CD4-positive, alpha-beta T cell treated with Interleukin-4 for 1 hour (primary cell): ENCODE measurements around the gene KHK.
A peak's percentile ranks its signal among the peaks of the same experiment; 100 is the strongest.

Experiments
- DNase-seq, 2 donors: peaks; one replicate each; pipeline ENCODE4 v3.0.0-alpha.2; 2020 to 2022

Gene KHK

DNA sequence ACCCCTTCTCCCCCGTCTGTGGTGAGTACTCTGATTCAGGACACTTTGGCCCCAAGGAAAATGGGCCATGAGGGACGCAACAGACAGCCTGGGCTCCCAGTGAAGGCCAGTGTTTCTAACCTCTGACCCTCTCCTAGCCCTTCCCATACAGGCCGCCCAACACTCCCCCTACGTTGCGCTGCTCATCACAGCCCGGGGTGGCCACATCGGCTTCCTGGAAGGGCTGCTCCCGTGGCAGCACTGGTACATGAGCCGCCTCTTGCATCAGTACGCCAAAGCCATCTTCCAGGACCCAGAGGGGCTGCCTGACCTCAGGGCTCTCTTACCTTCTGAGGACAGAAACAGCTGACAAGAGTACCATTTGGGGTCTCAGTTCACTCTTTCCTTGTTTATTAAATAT is 43.8 kb downstream of the KHK start:
- DNase-seq, result no peak

DNA sequence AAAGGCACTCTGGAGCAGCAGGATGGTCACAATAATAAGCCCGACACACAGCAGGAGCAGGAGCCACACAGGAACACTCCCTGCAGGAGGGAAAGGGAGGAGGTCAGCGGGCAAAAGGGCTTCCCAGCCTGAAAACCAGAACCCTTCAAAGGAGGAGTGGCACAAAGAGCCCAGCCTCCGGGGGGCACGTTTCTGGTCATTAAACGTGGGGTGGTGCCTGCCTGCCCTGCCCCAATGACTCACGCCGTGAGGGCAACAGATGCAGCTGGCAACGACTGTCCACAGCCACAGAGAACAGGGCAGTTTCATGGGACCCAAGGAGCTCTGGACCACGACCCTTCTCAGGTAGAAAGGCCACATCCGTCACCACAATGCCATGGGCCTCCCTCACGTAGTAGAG is 44.9 kb downstream of the KHK start:
- DNase-seq, result no peak

DNA sequence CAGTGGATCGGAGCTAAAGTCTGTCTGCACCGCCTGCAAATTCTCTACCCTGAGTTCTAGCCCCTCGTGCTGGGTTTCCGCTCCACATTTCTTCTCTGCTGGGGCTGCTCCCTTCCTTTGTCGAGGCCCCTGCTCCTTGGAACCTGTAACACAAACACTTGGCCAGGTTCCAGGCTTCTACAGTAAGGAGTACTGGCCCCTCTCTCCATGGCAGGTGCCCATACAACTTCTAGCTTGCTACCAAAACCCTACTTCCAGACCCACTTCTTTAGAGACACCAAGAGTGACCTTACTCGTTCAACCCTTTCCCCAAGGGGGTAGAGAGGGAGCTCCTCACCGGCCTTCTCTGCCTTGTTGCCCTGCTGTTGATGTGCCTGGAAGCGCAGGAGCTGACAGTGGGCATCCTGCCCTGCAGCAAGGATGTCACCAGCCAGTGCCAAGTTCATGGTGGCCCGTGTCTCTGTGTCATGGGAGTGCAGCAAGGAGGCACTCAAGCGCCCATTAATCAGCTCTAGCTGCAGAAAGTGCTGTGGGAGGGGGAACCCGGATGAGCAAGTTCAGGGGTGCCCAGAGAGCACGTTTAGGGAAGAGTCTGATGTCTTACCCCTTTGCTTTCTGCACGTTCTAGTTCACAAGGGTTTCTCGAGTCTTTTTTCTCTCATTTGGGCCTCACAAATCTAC is 46.8 kb downstream of the KHK start:
- no peak for DNase-seq

DNA sequence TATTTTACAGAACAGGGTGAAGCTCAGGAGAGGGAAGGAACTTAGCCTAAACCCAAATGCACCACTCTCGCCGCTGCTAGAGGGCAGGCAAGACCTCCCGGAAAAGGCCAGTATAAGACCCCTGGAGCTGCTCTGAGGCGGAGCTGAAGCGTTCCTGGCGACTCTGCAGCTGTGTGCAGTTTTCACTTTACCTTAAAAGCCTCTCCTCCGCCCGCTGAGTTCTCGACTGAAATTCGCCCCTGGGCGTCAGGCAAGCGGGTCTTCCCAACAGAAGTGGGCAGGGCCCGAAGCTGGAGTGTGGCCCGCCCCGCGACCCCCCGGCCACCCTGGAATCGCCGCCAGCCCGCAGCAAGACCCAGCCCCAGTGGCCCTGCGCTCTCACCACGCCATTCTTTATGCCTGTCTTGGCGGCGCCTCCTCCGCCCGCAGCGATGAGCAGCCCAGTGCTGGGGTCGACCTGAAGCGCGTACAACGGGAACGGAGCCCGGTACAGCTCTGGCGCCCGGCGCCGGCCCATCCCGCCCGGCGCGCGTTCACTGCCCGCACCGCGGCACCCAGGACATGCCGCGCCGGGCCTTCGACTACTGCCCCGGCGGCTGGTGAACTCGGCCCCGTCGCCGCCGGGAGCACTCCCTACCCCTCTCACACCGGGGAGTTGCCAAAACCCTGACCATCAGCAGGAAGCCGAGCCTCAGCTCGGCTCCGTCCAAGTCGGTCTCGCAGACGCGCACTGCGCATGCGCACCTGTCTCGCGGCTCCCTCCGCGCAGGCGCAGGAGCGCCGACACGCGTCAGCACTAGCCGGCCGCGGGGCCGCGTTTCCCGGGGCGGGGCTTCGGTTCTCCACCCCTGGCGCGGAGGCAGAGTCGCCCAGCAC is 47.6 kb downstream of the KHK start, which contains the start of gene PREB:
Gene PREB (minus strand): TSS at position 732 of the 876 bp plus-strand sequence. CDS start 215 bp downstream, at position 517.
- DNase-seq, result peak; percentile 97 to 98

DNA sequence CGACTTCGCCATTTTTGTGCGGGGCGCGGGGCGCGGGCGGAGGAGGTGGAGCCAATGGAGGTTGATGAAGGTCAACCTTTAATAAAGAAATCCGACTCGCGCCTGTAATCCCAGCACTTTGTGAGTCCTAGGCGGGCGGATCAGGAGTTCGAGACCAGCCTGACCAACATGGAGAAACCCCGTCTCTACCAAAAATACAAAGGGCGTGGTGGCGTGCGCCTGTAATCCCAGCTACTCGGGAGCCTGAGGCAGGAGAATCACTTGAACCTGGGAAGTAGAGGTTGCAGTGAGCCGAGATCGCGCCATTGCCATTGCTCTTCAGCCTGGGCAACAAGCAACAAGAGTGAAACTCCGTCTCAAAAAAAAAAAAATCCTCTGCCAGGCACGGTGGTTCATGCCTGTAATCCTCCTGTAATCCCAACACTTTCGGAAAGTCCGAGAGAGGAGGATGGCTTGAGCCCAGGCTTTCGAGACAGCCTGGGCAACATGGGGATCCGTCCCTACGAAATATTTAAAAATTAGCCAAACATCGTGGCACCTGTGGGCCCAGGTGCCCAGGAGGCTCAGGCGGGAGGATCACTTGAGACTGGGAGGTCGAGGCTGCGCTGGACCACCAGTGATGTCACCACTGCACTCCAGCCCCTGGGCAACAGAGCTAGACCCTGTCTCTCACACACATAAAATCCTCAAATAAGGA is 48.4 kb downstream of the KHK start:
- DNase-seq, result no peak

DNA sequence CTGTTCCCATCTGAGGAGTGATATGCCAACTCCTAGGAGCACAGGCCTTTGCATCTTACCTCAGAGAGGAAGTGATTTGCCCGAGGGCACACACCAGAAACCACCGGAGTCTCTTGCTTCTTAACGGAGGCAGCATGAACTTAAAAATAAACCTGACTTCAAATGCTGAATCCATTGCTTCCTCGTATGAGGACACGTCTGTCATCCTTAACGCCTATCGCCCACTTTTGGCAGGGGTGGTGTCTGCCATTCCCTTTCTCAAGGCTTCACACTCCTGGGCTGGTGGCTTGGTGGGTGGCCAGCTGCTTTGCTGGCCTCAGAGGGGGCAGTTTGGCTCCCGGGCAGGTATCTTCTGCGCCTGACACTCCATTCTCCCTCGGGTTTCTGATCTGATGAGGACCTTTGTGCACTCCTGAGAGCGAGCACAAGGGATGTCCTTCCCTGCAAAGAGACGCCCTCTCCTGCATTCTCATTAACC is 48.9 kb downstream of the KHK start:
- DNase-seq, result no peak

DNA sequence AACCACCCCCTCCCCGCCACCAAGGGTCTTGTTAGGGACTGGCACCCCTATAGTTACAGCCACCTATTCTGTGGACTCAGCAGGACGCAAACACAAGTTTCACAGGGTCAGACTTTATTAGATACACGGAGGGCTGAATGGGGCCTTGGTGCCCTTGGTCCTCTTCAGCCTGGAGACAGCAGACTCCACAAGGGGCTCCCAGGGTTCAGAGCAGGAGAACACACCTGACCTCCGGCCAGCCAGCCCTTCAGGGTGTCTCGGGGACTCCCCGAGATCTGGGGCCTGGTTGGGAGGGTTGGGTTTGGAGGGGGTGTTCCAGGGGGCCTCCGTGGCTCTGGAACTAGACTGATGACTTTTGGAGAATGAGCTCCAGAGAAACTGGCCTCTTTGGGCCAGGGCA is 50.2 kb downstream of the KHK start:
- no peak for DNase-seq

DNA sequence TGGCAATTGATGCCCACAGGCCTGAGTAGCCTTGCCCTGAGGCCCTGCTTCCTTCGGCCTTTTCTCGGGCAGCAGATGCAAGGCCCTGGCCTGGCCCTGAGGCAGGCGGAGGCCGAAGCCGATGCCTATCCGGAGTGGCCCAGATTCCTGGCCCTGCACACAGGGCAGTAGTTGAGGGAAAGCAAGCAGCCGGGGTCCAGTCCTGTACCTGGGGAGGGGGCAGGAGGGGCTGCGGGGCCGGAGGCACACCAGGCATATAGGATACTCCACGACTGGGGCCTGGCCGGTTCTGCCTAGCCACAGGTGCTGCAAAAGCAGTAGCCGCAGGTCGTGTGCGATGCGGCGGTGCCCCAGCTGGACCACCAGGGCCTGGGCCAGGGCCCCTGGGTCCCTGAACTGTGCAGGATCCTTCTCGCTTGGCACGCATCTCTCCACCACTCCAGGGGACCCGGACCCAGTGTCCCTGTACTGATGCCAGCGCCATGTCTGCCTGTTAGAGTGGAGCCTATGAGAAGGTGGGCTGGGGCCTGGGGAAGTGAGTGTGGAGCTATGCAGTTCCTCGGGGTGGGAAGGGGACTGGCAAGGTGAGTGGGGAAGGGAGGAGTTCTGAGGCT is 50.9 kb downstream of the KHK start:
- DNase-seq, result no peak

DNA sequence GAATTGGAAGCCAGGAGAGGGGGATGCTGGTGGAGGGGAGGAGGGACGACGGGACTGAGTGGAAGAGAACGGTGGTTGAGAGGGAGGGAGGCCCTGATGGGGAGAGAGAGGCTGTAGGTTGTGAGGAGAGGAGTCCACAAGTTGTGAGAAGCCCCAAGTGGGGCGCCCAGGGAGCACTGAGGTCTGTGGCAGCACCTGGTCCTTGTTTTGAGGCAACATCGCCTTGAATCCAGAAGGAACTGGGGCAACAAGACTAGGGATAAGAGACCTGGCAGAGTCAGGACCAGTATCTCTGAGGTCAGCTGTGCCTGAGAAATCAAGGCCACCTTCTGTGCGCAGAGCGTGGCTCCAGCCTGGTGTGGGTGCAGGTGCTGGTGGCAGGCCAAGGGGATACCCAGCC is 51.5 kb downstream of the KHK start:
- DNase-seq, result no peak

DNA sequence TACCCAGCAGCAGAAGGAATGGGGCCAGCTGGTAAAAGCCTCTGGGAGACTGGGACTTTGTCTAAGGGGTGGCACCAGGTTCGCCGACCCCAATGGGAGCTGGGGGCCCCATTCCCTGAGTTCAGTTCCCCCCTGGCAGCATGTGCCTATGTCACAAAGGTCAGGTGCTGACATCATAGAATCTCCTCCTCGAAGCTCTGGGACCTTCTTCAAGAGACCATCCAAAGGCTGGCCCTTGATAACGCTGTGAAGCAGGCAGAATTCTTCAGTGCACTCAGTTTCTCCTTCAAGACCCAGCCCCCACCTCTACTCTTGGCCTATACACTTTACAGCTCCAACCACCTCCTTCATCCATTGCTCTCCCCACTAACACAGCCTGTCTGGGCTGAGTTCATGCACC is 52.7 kb downstream of the KHK start, which contains the start of gene PRR30:
Gene PRR30 (minus strand): TSS at position 101 of the 400 bp plus-strand sequence. CDS start 1,081 bp downstream, outside the sequence.
- no peak for DNase-seq

DNA sequence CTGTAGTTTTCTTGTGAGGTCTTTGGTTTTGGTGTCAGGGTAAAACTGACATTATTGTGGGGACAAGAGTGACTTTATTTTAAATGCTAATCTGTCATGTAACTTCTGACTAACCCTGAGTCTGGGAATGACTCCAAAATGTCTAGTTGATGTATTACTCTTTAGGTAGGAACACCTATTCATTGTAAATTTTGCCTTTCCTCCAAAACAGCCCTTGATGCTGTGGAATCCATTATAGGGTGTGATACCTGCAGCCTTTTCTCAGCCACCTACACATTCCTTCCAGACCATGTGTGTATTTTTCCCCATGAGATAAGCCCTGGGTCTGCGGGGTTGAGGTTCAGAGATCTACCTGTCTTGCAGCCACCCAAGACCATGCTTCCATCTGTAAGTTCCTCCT is 56.7 kb downstream of the KHK start:
- DNase-seq, result no peak

DNA sequence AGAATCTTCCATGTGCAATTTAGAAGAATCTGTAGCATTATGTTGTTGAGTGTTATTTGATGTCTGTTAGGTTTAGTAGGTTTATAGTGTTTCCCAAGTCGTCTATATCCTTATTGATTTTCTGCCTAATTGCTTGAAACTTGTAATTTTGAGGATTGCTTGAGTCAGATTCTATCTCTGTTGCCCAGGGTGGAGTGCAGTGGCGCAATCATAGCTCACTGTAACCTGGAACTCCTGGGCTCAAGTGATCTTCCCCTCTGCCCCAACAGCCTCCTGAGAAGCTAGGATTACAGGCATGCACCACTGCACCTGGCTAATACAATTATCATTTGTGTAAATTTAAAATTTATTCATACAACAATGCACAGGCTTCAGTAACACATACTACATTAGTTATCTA is 59.1 kb downstream of the KHK start:
- DNase-seq, result no peak

DNA sequence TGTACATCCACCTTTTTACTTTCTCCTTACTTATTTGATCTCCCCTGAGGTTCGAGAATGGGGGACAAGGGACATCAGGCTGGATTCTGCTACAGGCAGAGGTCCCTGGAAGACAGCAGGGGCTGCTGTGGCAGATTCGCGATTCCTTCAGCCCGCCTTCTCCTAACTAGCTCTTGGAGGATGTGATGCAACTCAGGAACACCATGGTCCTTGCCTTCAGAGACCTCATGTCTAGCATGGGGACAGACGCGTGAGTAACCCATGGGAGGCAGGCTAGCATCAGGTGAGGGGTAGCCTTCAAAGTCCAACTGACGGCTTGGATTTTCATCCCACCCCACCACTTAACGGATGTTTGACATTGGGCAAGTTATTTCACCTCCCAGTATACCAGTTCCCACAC is 61.4 kb downstream of the KHK start:
- no peak for DNase-seq

DNA sequence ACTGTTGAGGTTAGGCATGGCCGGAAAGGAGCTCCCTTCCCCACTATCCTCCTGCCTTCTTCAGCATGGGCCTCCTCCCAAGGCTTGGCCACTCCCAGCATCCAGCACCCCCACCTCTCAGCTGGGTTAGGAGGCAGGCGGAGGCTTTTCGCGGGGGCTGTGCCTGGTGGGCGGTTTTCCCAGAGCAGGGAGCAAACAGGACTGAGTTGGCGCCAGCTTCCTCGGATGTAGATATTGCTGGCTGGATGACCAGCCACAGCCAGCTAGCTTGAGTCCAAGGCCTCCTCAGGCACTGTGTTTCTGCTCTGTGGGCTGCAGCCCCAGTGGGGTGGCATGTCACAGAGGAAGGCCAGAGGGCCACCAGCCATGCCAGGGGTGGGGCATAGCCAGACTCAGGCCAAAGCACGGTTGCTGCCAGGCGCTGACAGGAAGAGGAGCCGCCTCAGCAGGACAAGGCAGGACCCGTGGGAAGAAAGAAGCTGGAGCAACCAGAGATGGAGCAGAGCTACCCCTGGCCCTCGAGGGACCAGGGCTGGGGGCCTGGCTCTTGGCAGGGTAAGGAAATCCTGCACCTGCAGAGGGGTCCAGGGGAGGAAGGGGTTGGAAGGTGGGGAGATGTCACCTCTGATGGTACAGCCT is 62.3 kb downstream of the KHK start, which contains the start of gene TCF23:
Gene TCF23 (plus strand): TSS at position 204 of the 639 bp plus-strand sequence. CDS start 130 bp downstream, at position 334.
- no peak for DNase-seq

DNA sequence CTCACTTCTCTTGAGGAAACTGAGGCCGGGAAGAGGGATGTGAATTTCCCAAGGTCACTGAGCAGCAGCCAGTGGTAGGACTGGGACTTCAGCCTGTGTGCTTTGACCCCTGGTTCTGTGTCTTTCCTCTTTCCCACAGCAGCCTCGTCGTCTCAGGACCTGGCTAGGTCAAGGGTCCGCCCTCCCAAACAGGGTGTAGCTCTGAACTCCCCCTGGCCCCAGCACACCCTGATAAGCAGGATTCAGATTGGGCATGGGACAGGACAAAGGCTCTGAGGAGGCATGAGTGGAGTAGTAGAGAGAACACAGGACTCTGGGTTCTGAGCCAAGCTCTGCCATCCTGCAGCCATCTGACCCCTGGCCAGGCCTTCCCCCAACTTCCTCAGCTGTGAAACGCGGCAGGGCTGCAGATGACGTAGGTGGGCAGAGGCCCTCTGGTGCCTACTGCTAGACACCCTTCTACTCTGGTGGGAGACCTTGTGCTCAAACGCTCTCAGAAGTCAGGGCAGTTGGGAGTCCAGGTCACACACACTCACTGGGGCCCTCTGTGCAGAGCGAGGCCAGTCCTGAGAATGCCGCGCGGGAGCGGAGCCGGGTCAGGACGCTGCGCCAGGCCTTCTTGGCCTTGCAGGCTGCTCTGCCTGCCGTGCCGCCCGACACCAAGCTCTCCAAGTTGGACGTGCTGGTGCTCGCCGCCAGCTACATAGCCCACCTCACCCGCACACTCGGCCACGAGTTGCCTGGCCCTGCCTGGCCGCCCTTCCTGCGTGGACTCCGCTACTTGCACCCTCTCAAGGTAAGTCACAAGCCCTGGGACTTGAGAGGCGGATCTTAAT is 63.2 kb downstream of the KHK start:
- no peak for DNase-seq
